LNCaP clone FGC (cell line): ENCODE measurements around the gene IGSF8.

Experiments
- DNase-seq: peaks from one replicate; pipeline ENCODE4 v3.0.0-alpha.2; 2011; ENCODE audit warnings: low read depth
- H3K4me3 ChIP-seq: 2 replicates; pipeline ENCODE4 v1.5.1; 2011; ENCODE audit warnings: mild to moderate bottlenecking, low read depth, low read length, control low read depth
- CTCF ChIP-seq: IDR thresholded peaks from 2 replicates; pipeline ENCODE4 v1.5.1; 2012; ENCODE audit warnings: mild to moderate bottlenecking; ENCODE audit not compliant: control insufficient read depth, insufficient read depth; ENCODE audit errors: extremely low read depth

IGSF8 gene

GRCh38 chr1:160087118-160087662 lies 11.2 kb downstream of the IGSF8 start:
- no peak overlapping the region for H3K4me3 ChIP-seq
- no peak for DNase-seq
- no peak for TF ChIP-seq CTCF

- H3K4me3 ChIP-seq = no peak overlapping the region
- DNase-seq = no peak
- no peak for TF ChIP-seq CTCF
Observed at GRCh38 chr1:160086456-160086892, 11.9 kb downstream of the IGSF8 start.

- no peak for DNase-seq
- no peak overlapping the region for H3K4me3 ChIP-seq
- peak; percentile 87 for TF ChIP-seq CTCF
Observed at GRCh38 chr1:160085686-160086455, 12.5 kb downstream of the IGSF8 start.

GRCh38 chr1:160084771-160085321 lies 13.6 kb downstream of the IGSF8 start:
- DNase-seq = no peak
- TF ChIP-seq CTCF = no peak
- no peak overlapping the region for H3K4me3 ChIP-seq

- TF ChIP-seq CTCF = peak; percentile 99
- no peak overlapping the region for H3K4me3 ChIP-seq
- DNase-seq = peak; percentile 71
Observed at GRCh38 chr1:160083968-160084770, 14.2 kb downstream of the IGSF8 start.

GRCh38 chr1:160082926-160083325 lies 15.5 kb downstream of the IGSF8 start:
- DNase-seq = no peak
- TF ChIP-seq CTCF = no peak
- H3K4me3 ChIP-seq = no peak overlapping the region
